HUDEP-2 (cell line): ENCODE results near the gene PCNT.
"Not testable (repeated sequence)": the region's sequence is repeated elsewhere in the genome, so short reads cannot be mapped to it uniquely, and the experiment has no call there.

Experiments used
- DNase-seq, 76 experiments: peaks; one replicate each; lab custom pipeline; 2025; ENCODE audit not compliant: unreplicated experiment in 76 of 76; lab: John Stamatoyannopoulos, UW

PCNT gene

DNA sequence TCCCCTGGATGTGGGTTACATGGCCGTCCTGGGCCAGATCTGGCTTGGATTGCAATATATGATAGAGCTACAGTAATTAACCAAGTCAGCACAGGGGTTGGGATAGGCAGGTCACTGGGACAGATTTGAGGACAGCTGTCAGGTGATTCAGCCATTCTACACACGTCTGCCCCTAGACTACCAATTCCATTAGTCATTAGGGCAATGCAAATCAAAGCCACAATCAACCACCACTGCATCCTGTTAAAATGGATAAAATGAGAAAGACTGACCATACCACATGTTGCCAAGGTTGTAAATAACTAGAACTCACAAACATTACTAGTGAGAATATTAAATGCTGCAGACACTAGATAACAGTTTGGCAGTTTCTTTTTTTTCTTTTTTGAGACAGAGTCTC lies 16.3 kb upstream of the PCNT start:
- peak in 7 of 76 experiments; percentile 19 to 49 (median 31) for DNase-seq

- DNase-seq = no peak
Observed at GRCh38 chr21:46308431-46308830, 15.5 kb upstream of the PCNT start.

DNA sequence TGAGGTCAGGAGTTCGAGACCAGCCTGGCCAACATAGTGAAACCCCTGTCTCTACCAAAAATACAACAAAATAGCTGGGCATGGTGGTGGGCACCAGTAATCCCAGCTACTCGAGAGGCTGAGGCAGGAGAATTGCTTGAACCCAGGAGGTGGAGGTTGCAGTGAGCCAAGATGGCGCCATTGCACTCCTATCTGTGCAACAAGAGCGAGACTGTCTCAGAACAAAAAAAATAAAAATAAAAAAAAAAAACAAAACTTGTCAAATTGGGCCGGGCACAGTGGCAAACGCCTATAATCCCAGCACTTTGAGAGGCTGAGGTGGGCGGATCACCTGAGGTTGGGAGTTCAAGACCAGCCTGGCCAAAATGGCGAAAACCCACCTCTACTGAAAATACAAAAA lies 13.7 kb upstream of the PCNT start:
- not testable (repeated sequence) for DNase-seq

- DNase-seq = no peak
Observed at GRCh38 chr21:46311568-46311967, 12.4 kb upstream of the PCNT start.

- no peak for DNase-seq
Observed at GRCh38 chr21:46312949-46313348, 11.0 kb upstream of the PCNT start.

- DNase-seq = no peak
Observed at GRCh38 chr21:46314441-46315020, 9.4 kb upstream of the PCNT start.

DNA sequence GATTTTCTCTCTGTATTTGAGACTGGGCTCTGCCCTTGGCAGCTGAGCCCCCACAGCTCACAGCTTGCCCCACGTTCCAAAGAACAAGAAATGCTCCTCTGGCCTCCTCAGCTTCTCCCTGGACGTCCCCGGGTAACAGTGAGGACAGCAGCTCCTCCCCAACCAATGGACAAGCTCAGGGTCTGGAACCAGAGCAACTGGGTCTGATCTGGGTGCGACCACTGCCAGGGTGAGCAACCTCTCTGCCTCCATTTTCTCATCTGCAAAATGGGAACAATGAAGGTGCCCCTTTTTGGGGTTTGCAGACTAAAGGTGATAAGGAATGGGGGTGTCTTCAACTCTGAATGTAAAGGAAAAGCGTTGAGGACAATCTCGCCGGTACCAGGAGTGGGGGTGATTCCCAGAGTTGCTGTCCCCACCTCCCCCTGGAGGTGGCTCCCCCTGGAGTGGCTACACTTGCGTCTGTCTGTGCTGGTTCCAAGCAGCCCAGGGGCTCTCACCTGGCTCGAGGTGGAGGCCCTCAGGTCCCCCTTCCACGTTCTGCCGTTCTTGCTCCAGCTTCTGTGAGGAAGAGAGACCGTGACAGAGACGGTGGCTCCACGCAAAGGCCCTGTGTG lies 7.1 kb upstream of the PCNT start:
- DNase-seq = no peak

DNA sequence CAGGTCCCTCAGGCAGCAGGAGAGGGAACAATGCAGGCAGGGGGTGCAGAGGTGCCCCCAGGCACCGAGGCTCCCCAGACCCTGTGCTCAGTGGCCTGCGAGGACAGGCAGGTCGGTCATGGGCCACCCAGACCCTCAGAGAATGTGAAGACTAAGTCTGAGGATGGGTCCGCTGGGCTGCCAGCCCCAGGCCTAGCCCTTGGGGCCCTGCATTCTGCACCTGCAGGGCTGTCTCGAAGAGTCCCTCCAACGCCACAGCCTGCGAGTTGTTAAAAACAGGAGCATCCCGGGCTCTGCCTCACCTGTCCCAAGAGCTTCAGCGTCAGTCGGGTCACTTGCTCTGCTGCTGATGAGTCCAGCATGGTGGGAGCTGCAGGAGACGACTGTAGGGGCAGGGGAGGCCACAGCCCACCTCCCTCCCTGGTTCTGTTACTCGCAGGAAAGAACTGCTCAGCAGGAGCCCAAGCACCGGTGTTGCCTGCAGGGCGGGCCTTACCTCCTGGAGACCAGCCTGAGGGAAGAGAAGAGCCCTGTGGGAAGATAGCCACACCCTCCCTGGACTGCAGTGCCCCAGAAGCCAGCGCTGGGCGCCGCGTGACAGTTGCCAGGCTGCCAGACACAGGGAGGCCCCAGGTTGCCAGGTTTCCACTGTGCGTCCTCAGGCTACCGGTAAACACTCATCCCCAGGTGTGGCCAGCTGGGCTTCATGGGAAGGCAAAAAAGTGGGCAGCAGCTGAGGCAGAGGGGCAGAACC lies 6.1 kb upstream of the PCNT start:
- peak in 55 of 76 experiments; percentile 13 to 78 (median 48) for DNase-seq

- peak in 1 of 76 experiments; percentile 50 for DNase-seq
Observed at GRCh38 chr21:46318464-46318845, 5.5 kb upstream of the PCNT start.

DNA sequence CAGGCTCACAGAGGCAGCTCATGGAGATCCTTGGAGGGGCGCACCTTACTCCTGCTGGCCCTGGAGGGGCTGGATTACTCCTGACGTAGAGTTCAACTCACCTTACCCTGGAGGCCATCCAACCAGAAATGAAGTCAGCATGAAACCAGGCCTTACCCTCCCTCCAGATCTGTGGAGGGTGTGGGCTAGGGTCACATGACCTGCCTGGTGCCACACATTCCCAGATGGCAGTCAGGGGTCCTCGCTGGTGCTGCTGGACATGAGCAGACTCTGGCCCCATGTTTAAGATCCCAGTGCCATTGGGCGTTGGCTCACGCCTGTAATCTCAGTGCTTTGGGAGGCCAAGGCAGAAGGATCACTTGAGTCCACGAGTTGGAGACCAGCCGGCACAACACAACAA lies 4.8 kb upstream of the PCNT start:
- peak in 14 of 76 experiments; percentile 8 to 54 (median 32) for DNase-seq

DNA sequence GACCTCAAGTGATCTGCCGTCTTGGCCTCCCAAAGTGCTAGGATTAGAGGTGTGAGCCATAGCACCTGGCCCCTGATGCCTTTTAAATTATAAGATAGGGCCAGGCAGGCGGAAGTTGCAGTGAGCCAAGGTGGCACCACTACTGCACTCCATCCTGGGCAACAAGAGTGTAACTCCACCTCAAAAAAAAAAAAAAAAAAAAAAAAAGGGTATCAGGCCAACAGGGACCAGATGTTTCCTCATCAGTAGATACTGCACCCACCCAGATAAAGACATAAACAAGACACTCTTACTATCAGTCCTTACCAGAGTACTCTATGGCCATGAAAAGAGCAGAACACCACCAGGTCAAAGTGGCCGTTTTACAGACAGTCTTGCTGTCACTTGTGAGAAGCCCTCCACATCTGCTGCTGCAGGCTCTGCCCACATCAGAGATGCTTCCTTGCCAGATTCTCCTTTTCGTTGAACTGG lies 3.6 kb upstream of the PCNT start:
- peak in 75 of 76 experiments; percentile 41 to 100 (median 93) for DNase-seq

GRCh38 chr21:46322351-46323226 lies 1.4 kb upstream of the PCNT start:
- DNase-seq = peak in 28 of 76 experiments; percentile 13 to 64 (median 38)

DNA sequence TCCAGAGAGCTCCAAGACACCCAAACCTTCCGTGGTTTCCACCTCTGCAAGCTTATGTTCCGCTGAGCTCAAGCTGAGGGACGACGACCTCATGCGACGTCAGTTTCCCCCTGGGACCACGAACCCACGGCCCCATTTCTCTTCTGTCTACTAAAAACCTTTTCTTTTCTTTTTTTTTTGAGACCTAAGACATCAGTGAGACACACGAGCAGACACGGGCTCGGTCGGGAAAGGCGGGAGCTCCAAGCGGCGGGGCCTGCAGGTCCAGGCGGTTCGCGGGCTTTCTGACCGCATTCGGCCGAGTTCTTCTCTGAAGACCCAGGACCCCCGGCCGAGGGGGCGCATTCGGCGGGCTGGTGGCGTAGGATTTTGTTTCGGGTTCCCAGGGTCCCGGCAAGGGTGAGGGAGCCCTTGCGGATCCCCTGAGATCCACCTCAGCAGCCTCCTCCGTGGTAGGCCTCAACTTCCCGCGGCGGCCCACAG lies 688 bp upstream of the PCNT start:
- peak in 8 of 76 experiments; percentile 32 to 77 (median 45) for DNase-seq

GRCh38 chr21:46324390-46325072 lies 575 bp downstream of the PCNT start:
- DNase-seq = peak in 73 of 76 experiments; percentile 34 to 97 (median 89)

DNA sequence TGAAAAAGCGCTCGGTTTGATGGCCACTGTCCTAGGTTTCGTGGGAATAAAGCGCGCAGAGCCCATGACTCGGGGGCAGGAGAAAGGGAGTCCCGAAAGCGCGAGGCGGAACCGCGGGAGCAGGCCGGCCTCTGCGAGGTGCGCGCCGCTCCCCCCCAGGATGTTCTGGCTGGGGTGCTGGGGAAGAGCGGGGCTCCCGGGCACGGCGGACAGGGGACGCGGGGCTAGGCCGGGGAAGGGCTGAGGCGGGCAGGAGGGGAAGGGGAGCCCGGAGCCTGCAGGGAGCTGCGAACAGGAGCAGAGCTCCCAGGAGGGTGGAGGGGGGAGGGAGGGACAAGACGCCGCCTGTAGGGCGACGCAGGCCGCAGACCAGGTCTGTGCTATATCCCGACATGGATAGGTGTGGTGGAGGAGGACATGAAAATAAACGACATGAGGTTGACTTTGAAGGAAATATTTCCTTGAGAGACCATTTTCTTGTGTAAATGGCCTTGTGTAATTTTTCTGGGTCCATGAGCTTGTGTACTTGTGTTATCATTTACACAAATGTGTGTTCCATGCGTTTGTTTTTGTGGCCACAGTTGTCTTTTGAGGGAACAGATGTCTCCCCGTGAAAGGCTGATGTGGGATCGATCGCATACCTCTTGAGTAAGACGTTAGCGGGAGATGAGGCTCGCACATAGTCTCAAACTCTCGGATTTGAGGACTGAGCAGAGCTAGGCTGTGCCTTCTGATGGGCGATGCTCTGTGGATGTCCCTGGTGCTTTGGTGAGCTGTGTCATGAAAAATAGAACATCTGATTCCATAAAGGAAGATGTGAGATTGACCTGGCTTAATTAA lies 1.3 kb downstream of the PCNT start:
- peak in 62 of 76 experiments; percentile 12 to 78 (median 51) for DNase-seq

DNA sequence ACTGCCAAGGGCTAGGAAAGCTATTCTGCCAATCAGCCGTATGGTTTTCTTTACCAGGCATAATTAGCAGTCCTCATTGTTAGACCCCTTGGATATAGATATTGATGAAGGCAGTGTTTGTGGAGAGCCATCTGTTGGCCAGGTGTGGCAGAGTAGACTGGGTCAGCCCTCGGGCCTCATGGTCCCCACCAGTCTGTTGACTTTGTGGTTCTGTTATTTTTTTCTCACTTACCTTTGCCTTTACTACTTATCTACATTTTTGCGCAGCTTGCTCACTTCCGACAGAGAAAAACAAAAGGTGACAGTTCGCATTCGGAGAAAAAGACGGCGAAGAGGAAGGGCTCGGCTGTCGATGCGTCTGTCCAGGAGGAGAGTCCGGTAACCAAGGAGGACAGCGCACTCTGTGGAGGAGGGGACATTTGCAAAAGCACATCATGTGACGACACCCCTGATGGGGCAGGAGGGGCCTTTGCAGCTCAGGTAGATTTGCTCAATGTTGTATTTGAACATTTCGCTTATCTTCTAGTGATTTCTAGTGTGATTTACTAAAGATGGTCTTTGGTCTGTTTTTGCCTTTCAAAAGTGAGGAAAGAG lies 2.3 kb downstream of the PCNT start:
- no peak for DNase-seq

DNA sequence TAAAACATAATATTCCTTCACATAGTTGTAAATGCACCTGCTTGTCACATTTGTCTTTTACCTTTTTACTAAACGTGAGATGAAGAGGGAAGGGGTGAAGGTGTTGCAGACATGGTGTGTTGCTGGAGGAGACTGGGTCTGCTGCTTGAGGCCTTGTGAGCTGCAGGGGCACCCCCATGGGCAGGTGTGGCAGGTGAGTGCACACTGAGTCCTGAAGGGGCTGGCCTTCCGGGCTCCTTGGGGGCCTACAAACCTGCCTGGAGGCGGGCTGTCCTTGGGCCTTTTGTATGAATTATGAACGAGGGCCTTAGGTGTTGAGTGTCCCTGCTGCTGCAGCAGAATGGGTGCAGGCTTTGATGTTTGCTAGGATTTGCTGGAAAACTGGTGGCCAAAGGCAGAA lies 3.8 kb downstream of the PCNT start:
- DNase-seq = no peak

DNA sequence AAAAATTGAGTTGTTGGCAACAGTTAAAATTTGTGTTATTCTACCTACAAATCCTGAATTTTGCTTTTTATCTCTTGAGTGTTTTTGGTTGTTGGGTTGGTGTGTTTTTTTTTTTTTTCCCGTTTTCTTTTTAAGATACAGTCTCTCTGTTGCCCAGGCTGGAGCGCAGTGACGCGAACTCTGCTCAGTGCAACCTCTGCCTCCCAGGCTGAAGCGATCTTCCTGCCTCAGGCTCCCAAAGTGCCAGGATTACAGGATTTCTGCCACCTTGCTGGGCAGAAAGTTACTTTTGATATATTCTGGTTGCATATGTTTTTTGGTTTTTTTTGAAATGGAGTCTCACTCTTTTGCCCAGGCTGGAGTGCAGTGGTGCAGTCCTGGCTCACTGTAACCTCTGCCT lies 4.2 kb downstream of the PCNT start:
- DNase-seq = no peak

- DNase-seq = no peak
Observed at GRCh38 chr21:46329796-46330195, 5.8 kb downstream of the PCNT start.
